ENCODE results near the gene SERPINI2. TPM values are rescaled to one million over a fixed set of nuclear protein-coding genes. Genes with fewer than 3 reads are reported as not detected.
"Not testable (repeated sequence)": the region's sequence is repeated elsewhere in the genome, so short reads cannot be mapped to it uniquely, and the experiment has no call there.

SERPINI2 gene
- total RNA-seq, 6 experiments from 2014 or later: not detected

GRCh38 chr3:167450675-167451074 lies 23.2 kb downstream of the SERPINI2 start:
- H3K27me3 Mint-ChIP-seq (ENCODE audit: insufficient read depth): no peaks in the 10 kb centered on the region
- no peak overlapping the region for H3K27ac Mint-ChIP-seq
- no peak for TF ChIP-seq CTCF (IDR thresholded peaks at IDR 0.05)
- no peaks in the 10 kb centered on the region for H3K36me3 Mint-ChIP-seq (ENCODE audit: low read depth)
- no peak overlapping the region for H3K4me3 Mint-ChIP-seq
- H3K4me1 Mint-ChIP-seq (ENCODE audit: low read depth): no peaks in the 10 kb centered on the region
- no peak for DNase-seq
- peaks cover 33% of the 10 kb centered on the region for H3K9me3 Mint-ChIP-seq

DNA sequence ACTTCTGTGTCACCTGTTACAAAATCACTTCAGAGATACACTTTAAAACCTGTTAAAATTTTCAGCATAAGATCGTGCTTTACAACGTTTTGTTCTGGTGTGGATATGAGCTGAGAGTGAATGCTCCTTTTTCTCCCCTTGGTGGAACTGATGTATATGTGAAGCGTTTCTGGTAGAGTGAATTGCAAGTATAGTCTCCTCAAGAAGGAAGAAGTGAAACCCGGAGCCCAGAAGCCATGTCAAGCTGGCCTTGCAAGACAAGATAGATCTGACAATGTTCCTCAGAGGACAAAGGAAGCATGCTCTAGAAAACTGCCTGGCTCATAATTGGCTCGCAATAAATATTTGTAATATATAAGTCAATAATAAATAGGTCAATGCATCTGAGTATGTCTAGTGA lies 23.6 kb downstream of the SERPINI2 start:
- Mint-ChIP-seq H3K4me1 (ENCODE audit: low read depth) (no peaks in the 10 kb centered on the region), H3K27ac (no peak overlapping the region), H3K4me3 (no peak overlapping the region), H3K36me3 (ENCODE audit: low read depth) (no peaks in the 10 kb centered on the region), H3K9me3 (peaks cover 35% of the 10 kb centered on the region), H3K27me3 (ENCODE audit: insufficient read depth) (no peaks in the 10 kb centered on the region)
- DNase-seq: no peak
- TF ChIP-seq CTCF (IDR thresholded peaks at IDR 0.05): no peak

- Mint-ChIP-seq H3K27me3 (ENCODE audit: insufficient read depth) (no peaks in the 10 kb centered on the region), H3K36me3 (ENCODE audit: low read depth) (0 out of 2 replicates have a peak, but pooled peaks cover 3% of the 10 kb centered on the region), H3K4me3 (no peak overlapping the region), H3K4me1 (ENCODE audit: low read depth) (no peaks in the 10 kb centered on the region), H3K9me3 (peaks cover 42% of the 10 kb centered on the region), H3K27ac (no peak overlapping the region)
- DNase-seq: no peak
- no peak for TF ChIP-seq CTCF (IDR thresholded peaks at IDR 0.05)
Observed at GRCh38 chr3:167445491-167445890, 28.4 kb downstream of the SERPINI2 start.

- no peak for TF ChIP-seq CTCF (IDR thresholded peaks at IDR 0.05)
- no peak for DNase-seq
- Mint-ChIP-seq H3K4me1 (ENCODE audit: low read depth) (no peaks in the 10 kb centered on the region), H3K27ac (no peak overlapping the region), H3K27me3 (ENCODE audit: insufficient read depth) (no peaks in the 10 kb centered on the region), H3K36me3 (ENCODE audit: low read depth) (0 out of 2 replicates have a peak, but pooled peaks cover 3% of the 10 kb centered on the region), H3K9me3 (peaks cover 37% of the 10 kb centered on the region), H3K4me3 (no peak overlapping the region)
Observed at GRCh38 chr3:167441256-167441655, 32.6 kb downstream of the SERPINI2 start.

GRCh38 chr3:167437428-167438139 lies 36.3 kb downstream of the SERPINI2 start:
- Mint-ChIP-seq H3K36me3 (ENCODE audit: low read depth) (0 out of 2 replicates have a peak, but pooled peaks cover 3% of the 10 kb centered on the region), H3K4me3 (no peak overlapping the region), H3K9me3 (peaks cover 23% of the 10 kb centered on the region), H3K27me3 (ENCODE audit: insufficient read depth) (no peaks in the 10 kb centered on the region; the same call in 1 of the 2 replicates), H3K27ac (no peak overlapping the region), H3K4me1 (ENCODE audit: low read depth) (no peaks in the 10 kb centered on the region)
- no peak for TF ChIP-seq CTCF (IDR thresholded peaks at IDR 0.05)
- DNase-seq: no peak

DNA sequence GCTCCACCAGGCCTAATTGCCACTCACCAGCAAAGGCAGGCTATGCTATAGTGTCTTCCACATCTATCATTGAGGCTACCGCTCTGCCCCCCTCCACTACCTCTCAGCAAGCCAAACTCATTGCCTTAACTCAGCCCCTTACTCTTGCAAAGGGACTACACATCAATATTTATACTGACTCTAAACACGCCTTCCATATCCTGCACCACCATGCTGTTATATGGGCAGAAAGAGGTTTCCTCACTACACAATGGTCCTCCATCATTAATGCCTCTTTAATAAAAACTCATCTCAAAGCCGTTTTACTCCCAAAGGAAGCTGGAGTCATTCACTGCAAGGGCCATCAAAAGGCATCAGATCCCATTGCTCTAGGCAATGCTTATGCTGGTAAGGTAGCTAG lies 46.9 kb downstream of the SERPINI2 start:
- not testable (repeated sequence) for H3K27ac Mint-ChIP-seq; H3K4me1 Mint-ChIP-seq (ENCODE audit: low read depth); H3K4me3 Mint-ChIP-seq; DNase-seq; H3K27me3 Mint-ChIP-seq (ENCODE audit: insufficient read depth); H3K36me3 Mint-ChIP-seq (ENCODE audit: low read depth)
- peaks cover 28% of the 10 kb centered on the region for H3K9me3 Mint-ChIP-seq

- not testable (repeated sequence) for H3K4me1 Mint-ChIP-seq (ENCODE audit: low read depth); DNase-seq; H3K36me3 Mint-ChIP-seq (ENCODE audit: low read depth); H3K27ac Mint-ChIP-seq; H3K4me3 Mint-ChIP-seq; H3K27me3 Mint-ChIP-seq (ENCODE audit: insufficient read depth)
- H3K9me3 Mint-ChIP-seq: peaks cover 25% of the 10 kb centered on the region
Observed at GRCh38 chr3:167422396-167422795, 51.4 kb downstream of the SERPINI2 start.

Data from HFFc6 (cell line).